Mesodermal cell (in vitro differentiated cells): ENCODE data around the gene CCDC68.

Experiments
- H3K27ac ChIP-seq: 2 replicates; pipeline ENCODE4 v1.7.0; 2013; ENCODE audit warnings: mild to moderate bottlenecking, low read depth, low read length, moderate library complexity; ENCODE audit not compliant: severe bottlenecking
- H3K36me3 ChIP-seq: 2 replicates; pipeline ENCODE4 v1.7.1; 2013; ENCODE audit warnings: mild to moderate bottlenecking, low read length, moderate library complexity; ENCODE audit not compliant: control insufficient read depth, insufficient read depth
- H3K4me1 ChIP-seq: one replicate; pipeline ENCODE4 v1.7.1; 2013; ENCODE audit warnings: mild to moderate bottlenecking, low read length; ENCODE audit not compliant: insufficient read depth, control insufficient read depth, poor library complexity, severe bottlenecking
- H3K4me3 ChIP-seq: 2 replicates; pipeline ENCODE4 v1.7.0; 2013; ENCODE audit warnings: low read length, control low read depth, mild to moderate bottlenecking; ENCODE audit not compliant: insufficient read depth, poor library complexity, severe bottlenecking; ENCODE audit errors: extremely low read depth
- H3K9me3 ChIP-seq: 2 replicates; pipeline ENCODE4 v1.7.1; 2013; ENCODE audit warnings: mild to moderate bottlenecking, low read length, moderate library complexity; ENCODE audit not compliant: control insufficient read depth
- WGBS, 2 experiments: methylation state at CpG; one replicate each; pipeline ENCODE4 v1.1.5; 2013; ENCODE audit warnings: missing lambda C conversion rate in 2 of 2; ENCODE audit not compliant: insufficient coverage in 2 of 2; 5-methylcytosine and 5-hydroxymethylcytosine counted together

The CCDC68 gene

DNA sequence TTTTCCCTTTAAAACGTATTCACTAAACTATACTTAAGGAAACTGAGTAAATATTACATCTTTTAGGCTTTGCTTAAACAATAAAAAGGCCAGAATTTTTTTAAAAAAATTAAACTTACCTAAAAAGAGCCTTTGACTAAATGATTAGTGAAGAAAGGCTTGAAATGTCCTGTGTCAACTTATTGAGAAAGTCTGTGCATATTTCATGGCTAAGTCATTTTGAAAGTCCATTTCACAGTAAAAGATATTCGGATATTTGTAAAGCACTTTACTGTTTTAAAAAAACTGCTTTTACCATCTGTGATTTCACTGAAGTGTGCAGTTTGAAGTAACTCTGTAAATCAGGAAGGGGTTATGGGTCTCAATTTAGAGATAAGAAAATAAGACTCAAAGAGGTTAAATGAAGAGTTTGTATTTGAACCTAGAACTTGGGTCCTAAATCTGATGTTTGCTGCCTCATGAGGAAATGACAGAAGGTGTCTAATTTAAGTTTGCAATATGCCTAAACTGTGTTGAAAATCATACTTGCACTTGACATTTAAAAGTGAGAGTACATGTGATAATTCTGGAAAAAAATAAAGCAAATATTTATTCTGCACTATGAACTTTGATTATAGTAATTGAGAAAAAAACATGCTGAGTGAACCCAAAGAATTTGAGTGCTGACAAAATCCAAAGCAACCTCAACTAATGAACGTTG is 80.5 kb downstream of the CCDC68 start:
- peaks cover 29% of the 10 kb centered on the region for H3K4me1 ChIP-seq
- no CpG with 5 or more reads among the region's 3 CpGs for WGBS, 2 experiments
- no peak overlapping the region for H3K27ac ChIP-seq
- H3K9me3 ChIP-seq: no peaks in the 10 kb centered on the region
- H3K36me3 ChIP-seq: no peaks in the 10 kb centered on the region
- H3K4me3 ChIP-seq: no peak overlapping the region

DNA sequence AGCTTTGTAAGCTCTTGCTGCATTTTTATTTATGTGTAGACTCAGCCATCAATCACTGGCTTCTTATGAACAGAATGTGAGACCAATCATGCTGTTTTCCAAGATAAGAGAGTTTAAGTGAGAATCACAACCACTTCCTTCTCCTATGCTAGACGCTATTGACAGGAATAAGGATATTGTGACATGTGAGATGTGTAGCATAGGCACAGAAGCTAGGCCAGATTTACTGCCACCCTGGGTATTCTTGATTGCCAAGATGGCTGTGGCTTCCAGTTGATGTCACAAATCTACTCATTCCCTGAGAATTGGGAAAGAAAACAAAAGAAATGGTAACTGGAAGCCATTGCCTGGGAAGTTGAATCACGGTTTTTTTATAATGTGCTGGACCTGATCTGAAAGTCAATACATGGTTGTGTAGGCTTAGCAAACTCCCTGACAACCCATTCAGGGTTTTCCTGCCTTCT is 81.1 kb downstream of the CCDC68 start:
- H3K36me3 ChIP-seq: no peaks in the 10 kb centered on the region
- H3K27ac ChIP-seq: no peak overlapping the region
- H3K4me3 ChIP-seq: no peak overlapping the region
- 100% methylated on average over 1 of the region's 2 CpGs; no CpG with 5 or more reads in 1 of the 2 experiments for WGBS, 2 experiments
- peaks cover 29% of the 10 kb centered on the region for H3K4me1 ChIP-seq
- no peaks in the 10 kb centered on the region for H3K9me3 ChIP-seq

DNA sequence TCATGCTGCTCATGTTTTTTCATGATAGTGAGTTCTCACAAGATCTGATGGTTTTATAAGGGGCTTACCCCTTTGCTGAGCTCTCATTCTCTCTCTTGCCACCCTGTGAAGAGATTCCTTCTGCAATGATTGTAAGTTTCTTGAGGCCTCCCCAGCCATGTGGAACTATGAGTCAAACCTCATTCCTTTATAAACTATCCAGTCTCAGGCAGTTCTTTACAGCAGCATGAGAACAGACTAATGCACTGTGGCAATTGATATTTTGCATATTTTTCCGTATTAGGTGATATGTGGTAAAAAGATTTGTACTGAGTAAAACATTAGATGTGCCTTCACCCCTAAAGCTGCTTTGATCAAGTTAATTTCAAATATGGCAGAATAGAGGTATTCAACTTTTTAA is 82.2 kb downstream of the CCDC68 start:
- no CpG with 5 or more reads among the region's 1 CpG for WGBS, 2 experiments
- Histone ChIP-seq H3K4me1 (peaks cover 29% of the 10 kb centered on the region), H3K9me3 (no peaks in the 10 kb centered on the region), H3K4me3 (no peak overlapping the region), H3K27ac (no peak overlapping the region), H3K36me3 (no peaks in the 10 kb centered on the region)

DNA sequence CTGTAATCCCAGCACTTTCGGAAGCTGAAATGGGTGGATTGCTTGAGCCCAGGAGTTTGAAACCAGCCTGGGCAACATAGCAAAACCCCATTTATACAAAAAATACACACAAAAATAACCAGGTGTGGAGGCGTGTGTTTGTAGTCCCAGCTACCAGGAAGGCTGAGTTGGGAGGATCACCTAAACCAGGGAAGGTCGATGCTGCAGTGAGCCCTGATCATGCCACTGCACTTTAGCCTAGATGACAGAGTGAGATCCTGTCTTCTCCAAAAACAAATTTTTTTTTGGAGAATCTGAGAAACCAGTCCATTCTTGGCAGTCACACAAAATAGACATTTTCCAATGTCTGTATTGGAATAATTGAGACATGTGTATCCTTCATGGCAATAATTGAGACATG is 84.2 kb downstream of the CCDC68 start:
- peaks cover 15% of the 10 kb centered on the region for H3K4me1 ChIP-seq
- H3K27ac ChIP-seq: no peak overlapping the region
- no peaks in the 10 kb centered on the region for H3K36me3 ChIP-seq
- no peaks in the 10 kb centered on the region for H3K9me3 ChIP-seq
- WGBS, 2 experiments: 80 to 100% methylated on average over 1 to 2 of the region's 3 CpGs
- H3K4me3 ChIP-seq: no peak overlapping the region

DNA sequence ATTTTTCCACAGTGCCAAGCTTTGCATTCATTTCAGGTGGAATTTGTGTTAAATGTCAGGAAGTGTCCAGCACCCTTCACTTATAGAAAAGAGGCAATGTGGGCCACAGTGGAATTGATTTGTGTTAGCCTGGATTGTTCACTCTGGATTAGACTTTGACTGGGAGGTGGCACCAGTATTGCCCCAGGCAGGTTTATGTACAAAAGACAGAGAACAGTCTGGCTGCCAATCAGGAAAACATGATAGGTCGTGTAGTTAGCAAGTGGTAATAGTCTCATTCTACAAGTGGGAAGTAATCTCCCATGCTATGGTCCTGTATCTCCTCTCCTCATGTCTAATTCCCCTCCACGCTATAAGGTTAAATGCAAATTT is 85.4 kb downstream of the CCDC68 start:
- Histone ChIP-seq H3K9me3 (no peaks in the 10 kb centered on the region), H3K27ac (no peak overlapping the region), H3K4me3 (no peak overlapping the region), H3K36me3 (no peaks in the 10 kb centered on the region), H3K4me1 (peaks cover 8% of the 10 kb centered on the region)
- 83 to 93% methylated on average over 1 to 2 of the region's 2 CpGs for WGBS, 2 experiments

DNA sequence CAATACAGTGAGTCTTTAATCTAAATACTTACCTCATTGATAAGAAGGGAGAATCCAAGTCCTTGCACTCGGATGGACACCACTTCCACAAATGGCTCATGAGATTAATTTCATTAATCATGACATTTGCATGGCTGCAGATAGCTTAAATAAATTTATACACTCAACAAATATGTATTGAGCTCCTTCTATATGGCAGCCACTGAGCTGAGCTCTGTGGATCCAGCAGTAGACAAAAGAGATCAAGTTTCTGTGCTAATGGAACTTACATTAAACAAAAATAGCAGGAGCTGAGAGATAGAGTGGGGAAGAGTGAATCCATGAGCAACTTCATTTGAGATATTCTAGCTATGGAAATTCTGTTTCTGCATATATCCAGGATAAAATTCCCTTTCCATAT is 86.6 kb downstream of the CCDC68 start:
- no peaks in the 10 kb centered on the region for H3K4me1 ChIP-seq
- H3K27ac ChIP-seq: no peak overlapping the region
- H3K36me3 ChIP-seq: no peaks in the 10 kb centered on the region
- WGBS, 2 experiments: 100% methylated on average over 1 of the region's 1 CpG; no CpG with 5 or more reads in 1 of the 2 experiments
- H3K4me3 ChIP-seq: no peak overlapping the region
- no peaks in the 10 kb centered on the region for H3K9me3 ChIP-seq

DNA sequence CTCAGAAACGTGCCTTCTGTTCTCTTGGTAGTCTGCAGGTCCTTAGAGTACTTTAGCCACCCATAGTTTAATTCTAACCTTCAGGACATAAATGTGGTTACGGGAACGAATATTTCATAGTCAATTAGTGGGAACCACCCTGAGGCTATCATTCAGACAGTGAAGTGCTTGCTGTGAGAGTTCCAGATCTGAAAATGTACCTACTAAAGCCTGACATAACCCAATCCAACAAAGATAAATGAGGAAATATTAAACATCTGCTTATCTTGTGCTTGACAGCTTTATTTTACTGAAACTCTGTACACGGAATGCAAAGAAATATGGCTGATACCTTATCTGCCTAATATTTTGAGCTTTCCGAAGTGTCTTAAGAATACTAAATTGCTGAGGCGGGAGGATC is 88.0 kb downstream of the CCDC68 start:
- Histone ChIP-seq H3K9me3 (no peaks in the 10 kb centered on the region), H3K27ac (no peak overlapping the region), H3K4me3 (no peak overlapping the region), H3K36me3 (no peaks in the 10 kb centered on the region), H3K4me1 (no peaks in the 10 kb centered on the region)
- WGBS, 2 experiments: 93 to 96% methylated on average over 4 of the region's 6 CpGs

DNA sequence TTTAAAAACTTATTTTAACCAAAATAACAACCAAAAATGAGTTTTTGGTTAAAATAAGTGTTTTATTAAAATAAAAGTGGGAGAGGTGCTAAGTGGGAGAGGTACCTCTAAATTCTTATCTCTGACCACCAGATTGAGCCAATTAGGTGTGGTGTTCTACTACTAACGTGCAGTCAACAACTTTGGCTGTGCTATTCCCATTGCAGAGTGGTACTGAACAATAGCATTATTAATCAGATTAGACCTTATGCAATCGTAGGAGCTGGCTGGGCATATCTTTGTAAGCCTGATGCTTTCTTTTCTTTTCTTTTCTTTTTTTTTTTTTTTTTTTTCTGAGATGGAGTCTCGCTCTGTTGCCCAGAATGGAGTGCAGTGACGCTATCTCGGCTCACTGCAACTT is 92.1 kb downstream of the CCDC68 start:
- Histone ChIP-seq H3K4me1 (no peaks in the 10 kb centered on the region), H3K36me3 (no peaks in the 10 kb centered on the region), H3K27ac (no peak overlapping the region), H3K9me3 (no peaks in the 10 kb centered on the region), H3K4me3 (no peak overlapping the region)
- 60 to 84% methylated on average over 1 to 3 of the region's 5 CpGs for WGBS, 2 experiments

DNA sequence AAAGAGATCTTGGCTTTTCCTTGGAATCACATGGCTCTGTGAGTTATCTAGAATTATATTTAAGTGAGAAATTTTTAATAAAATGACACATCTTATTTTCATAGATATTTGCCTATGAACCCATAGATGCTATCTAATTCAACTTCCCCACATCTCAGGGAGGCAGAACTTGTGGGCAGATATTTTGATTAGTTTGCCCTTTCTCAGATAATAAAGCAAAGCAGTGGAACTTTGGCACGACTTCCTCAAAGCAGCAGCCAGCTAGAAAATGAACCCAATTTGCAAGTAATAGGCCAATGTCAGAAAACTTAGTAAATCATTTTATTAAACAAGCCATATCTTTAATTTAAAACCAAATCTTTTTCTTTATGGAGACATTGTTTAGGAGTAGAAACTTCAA is 98.3 kb downstream of the CCDC68 start:
- no peak overlapping the region for H3K4me3 ChIP-seq
- H3K9me3 ChIP-seq: no peaks in the 10 kb centered on the region
- no peaks in the 10 kb centered on the region for H3K4me1 ChIP-seq
- H3K27ac ChIP-seq: no peak overlapping the region
- no peaks in the 10 kb centered on the region for H3K36me3 ChIP-seq
- no CpG with 5 or more reads among the region's 1 CpG for WGBS, 2 experiments

DNA sequence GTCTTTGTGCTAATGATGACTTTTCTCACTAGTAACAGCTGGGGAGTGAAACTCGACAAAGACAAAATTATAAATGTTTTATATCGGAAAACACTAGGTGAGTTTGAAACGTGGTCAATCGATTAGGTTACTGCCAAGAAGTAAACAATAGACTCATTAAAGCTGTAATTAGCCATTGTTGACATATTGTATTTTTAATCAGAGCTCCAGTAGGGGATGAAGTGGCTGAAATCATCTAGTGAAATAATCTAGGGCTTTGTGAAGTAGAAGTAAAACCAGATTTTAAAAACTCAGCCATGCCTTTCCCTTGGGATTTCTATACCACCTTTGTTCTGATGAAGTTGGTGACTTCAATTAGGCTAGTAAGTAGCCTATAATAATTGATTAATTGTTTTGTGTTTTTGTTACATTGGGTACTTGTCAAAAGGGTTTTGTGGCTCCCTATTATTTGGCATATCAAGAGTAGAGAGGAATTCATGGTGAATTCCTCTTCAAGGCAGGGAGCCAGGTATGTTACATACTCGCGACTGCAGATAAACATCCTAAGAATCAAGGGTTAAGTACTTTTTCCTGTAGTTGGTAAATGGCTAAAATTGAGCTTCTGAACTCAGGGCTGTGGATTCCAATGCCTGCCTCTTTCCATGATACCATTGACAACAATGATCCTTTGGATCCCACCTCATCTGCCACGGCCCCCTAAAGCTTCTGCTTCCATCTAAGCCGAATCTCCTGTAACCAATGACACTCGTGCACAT is 99.4 kb downstream of the CCDC68 start:
- WGBS, 2 experiments: 89 to 92% methylated on average over 4 to 9 of the region's 9 CpGs
- Histone ChIP-seq H3K36me3 (no peaks in the 10 kb centered on the region), H3K4me1 (no peaks in the 10 kb centered on the region), H3K27ac (no peak overlapping the region), H3K4me3 (no peak overlapping the region), H3K9me3 (no peaks in the 10 kb centered on the region)

DNA sequence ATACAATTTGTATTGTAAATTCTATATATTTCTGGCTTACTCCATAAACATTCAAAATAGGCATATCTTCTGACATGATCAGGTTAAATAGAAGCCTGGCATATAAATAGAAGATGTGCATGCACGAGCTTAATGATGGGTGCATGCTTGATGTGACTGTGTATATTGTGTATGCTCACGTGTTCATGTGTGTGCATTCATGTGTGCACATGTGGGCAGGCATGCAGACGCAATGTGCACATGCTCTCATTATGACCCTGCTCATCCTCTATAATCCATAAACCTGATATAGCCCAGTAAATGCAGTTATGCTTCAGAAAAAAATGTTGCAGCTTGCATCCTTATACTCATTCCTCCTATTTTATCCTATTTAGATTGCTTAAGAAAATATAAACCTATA is 101.8 kb downstream of the CCDC68 start:
- Histone ChIP-seq H3K4me1 (no peaks in the 10 kb centered on the region), H3K36me3 (no peaks in the 10 kb centered on the region), H3K9me3 (no peaks in the 10 kb centered on the region), H3K27ac (no peak overlapping the region), H3K4me3 (no peak overlapping the region)
- WGBS, 2 experiments: 83 to 100% methylated on average over 1 to 2 of the region's 3 CpGs
